NCI-H2107 (cell line): Measurements from ENCODE around the gene ACOT7.

ENCODE experiments used
- DNase-seq: peaks from one replicate; lab custom pipeline; 2025; lab: John Stamatoyannopoulos, UW

Gene ACOT7

GRCh38 chr1:6343506-6344405 is 49.8 kb downstream of the ACOT7 start:
- no peak for DNase-seq

- no peak for DNase-seq
Measured at GRCh38 chr1:6342056-6342455, 51.5 kb downstream of the ACOT7 start.

GRCh38 chr1:6338695-6339094 is 54.9 kb downstream of the ACOT7 start:
- no peak for DNase-seq

- DNase-seq = no peak
Measured at GRCh38 chr1:6336776-6337622, 56.6 kb downstream of the ACOT7 start.

- no peak for DNase-seq
Measured at GRCh38 chr1:6334261-6334993, 59.1 kb downstream of the ACOT7 start.

GRCh38 chr1:6332821-6333220 is 60.7 kb downstream of the ACOT7 start:
- DNase-seq = no peak

GRCh38 chr1:6331543-6332273 is 61.9 kb downstream of the ACOT7 start:
- DNase-seq = no peak

- no peak for DNase-seq
Measured at GRCh38 chr1:6330410-6330911, 63.1 kb downstream of the ACOT7 start.

- DNase-seq = no peak
Measured at GRCh38 chr1:6329851-6330250, 63.7 kb downstream of the ACOT7 start.

- DNase-seq = no peak
Measured at GRCh38 chr1:6329396-6329795, 64.2 kb downstream of the ACOT7 start.

- DNase-seq = no peak
Measured at GRCh38 chr1:6328696-6329095, 64.9 kb downstream of the ACOT7 start.

GRCh38 chr1:6328091-6328490 is 65.5 kb downstream of the ACOT7 start:
- DNase-seq = no peak

- DNase-seq = no peak
Measured at GRCh38 chr1:6325482-6325881, 68.1 kb downstream of the ACOT7 start.

- no peak for DNase-seq
Measured at GRCh38 chr1:6322161-6322560, 71.4 kb downstream of the ACOT7 start.

- no peak for DNase-seq
Measured at GRCh38 chr1:6321205-6321604, 72.4 kb downstream of the ACOT7 start.

GRCh38 chr1:6317098-6317760 is 76.3 kb downstream of the ACOT7 start:
- no peak for DNase-seq

GRCh38 chr1:6316240-6317097 is 77.1 kb downstream of the ACOT7 start:
- no peak for DNase-seq

- DNase-seq = no peak
Measured at GRCh38 chr1:6314503-6314902, 79.1 kb downstream of the ACOT7 start.

GRCh38 chr1:6313393-6314200 is 80.0 kb downstream of the ACOT7 start:
- DNase-seq = no peak
